SH-SY5Y (cell line): Measurements from ENCODE around the gene HOXB3.

ENCODE experiments used
- GATA2 ChIP-seq: IDR thresholded peaks from 2 replicates; pipeline ENCODE4 v1.6.1; 2011; ENCODE audit warnings: mild to moderate bottlenecking, low read depth, low read length
- GATA3 ChIP-seq: IDR thresholded peaks from 2 replicates; pipeline ENCODE4 v1.6.1; 2011; ENCODE audit warnings: low read depth, mild to moderate bottlenecking, low read length, moderate library complexity

Gene HOXB3

GRCh38 chr17:48499735-48500434, 90.2 kb downstream of the HOXB3 start:
- TF ChIP-seq GATA3: no peak
- no peak for TF ChIP-seq GATA2

- no peak for TF ChIP-seq GATA3
- no peak for TF ChIP-seq GATA2
Observed at GRCh38 chr17:48499248-48499647, 90.8 kb downstream of the HOXB3 start.
